Breast epithelium (tissue), 4 donors: Measurements from ENCODE around the gene ZNFX1. TPM values are rescaled to one million over a fixed set of nuclear protein-coding genes. Genes with fewer than 3 reads are reported as not detected.

ENCODE experiments used
- DNase-seq, 2 donors: peaks; one replicate each; pipeline ENCODE4 v3.0.0-alpha.2; 2019; ENCODE audit warnings: low spot score in 2 of 2
- H3K27ac ChIP-seq, 2 donors: fragments of 200-600 bp; sonication (generic) in 1 of 2; one replicate each; pipeline ENCODE4 v1.5.1; 2016 to 2019; ENCODE audit warnings: mild to moderate bottlenecking in 1 of 2
- H3K27me3 ChIP-seq, 2 donors: fragments of 200-600 bp; sonication (generic) in 1 of 2; one replicate each; pipeline versions ENCODE4 v1.5.1 to v1.6.0; 2017 to 2019; ENCODE audit warnings: control low read depth in 1 of 2, mild to moderate bottlenecking in 1 of 2
- H3K36me3 ChIP-seq: fragments of 200-600 bp; one replicate; pipeline ENCODE4 v1.5.1; 2019
- H3K4me1 ChIP-seq, 2 donors: fragments of 200-600 bp; sonication (generic); one replicate each; pipeline ENCODE4 v1.5.1; 2016 to 2019; ENCODE audit warnings: control low read depth in 1 of 2
- H3K4me3 ChIP-seq, 3 donors: fragments of 200-600 bp; sonication (generic); 1 replicate in 2 of 3; 2 replicates in 1 of 3; pipeline ENCODE4 v1.5.1; 2016 to 2019; ENCODE audit warnings: mild to moderate bottlenecking in 3 of 3, moderate library complexity in 2 of 3
- H3K9me3 ChIP-seq, 2 donors: fragments of 200-600 bp; sonication (generic) in 1 of 2; one replicate each; pipeline ENCODE4 v1.5.1; 2016 to 2019; ENCODE audit warnings: control low read depth in 1 of 2
- CTCF ChIP-seq, 3 donors: fragments of 450-650 bp; IDR thresholded peaks; one replicate each; pipeline ENCODE4 v1.5.1; 2016 to 2017; ENCODE audit warnings: antibody characterized with exemption in 3 of 3, mild to moderate bottlenecking in 3 of 3, moderate library complexity in 3 of 3
- POLR2A ChIP-seq: fragments of 450-650 bp; IDR thresholded peaks from one replicate; pipeline ENCODE4 v1.6.1; 2016; ENCODE audit warnings: antibody characterized with exemption, mild to moderate bottlenecking, moderate library complexity
- POLR2AphosphoS5 ChIP-seq, 3 donors: sonication (generic); formaldehyde crosslinking; IDR thresholded peaks; one replicate each; pipeline ENCODE4 v1.6.1; 2017; ENCODE audit warnings: antibody characterized with exemption in 3 of 3
- intact Hi-C: fragments of 100-400 bp; cut with DNase I; formaldehyde crosslinking; loops from one replicate; pipeline ENCODE4 v1.15.1; 2023; ENCODE audit warnings: low total_unique reads
- total RNA-seq, 3 donors: library from RNA; depleted of rRNA; stranded (reverse); fragments of >200 nt; gene quantifications; one replicate each; pipeline ENCODE4 v1.1.0, GENCODE V29; 2016

Gene ZNFX1
- total RNA-seq, 3 donors from 2014 or later: 36.3 to 42.1 (median 36.7) TPM

DNA sequence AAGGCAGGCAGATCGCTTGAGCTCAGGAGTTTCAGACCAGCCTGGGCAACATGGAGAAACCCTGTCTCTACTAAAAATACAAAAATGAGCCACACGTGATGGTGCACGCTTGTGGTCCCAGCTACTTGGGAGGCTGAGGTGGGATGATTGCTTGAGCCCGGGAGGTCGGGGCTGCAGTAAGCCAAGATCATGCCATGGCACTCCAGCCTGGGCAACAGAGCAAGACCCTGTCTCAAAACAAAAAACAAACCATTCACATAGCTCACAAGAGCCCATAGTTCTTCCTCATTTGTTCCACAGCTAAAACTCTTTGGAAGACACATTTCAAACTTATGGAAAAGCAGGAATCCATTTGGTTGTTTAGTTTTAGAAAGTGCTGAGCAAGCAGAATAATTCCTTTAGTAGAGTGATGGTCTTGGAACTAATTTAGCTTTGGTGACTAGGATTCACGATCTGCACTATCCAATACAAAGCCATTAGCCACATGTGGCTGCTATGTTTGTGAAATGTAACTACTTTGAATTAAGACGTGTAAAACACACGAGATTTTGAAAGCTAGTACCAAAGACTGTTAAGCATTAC lies 4.1 kb downstream of the ZNFX1 start:
- H3K27ac ChIP-seq: no peak overlapping the region
- H3K4me1 ChIP-seq: peaks cover 12 to 14% of the 10 kb centered on the region in 2 donors
- H3K4me3 ChIP-seq: no peak overlapping the region
- intact Hi-C loops: no loop called here
- no peaks in the 10 kb centered on the region for H3K27me3 ChIP-seq
- no peaks in the 10 kb centered on the region for H3K9me3 ChIP-seq
- no peaks in the 10 kb centered on the region for H3K36me3 ChIP-seq
- TF ChIP-seq POLR2A: no peak
- no peak for TF ChIP-seq POLR2AphosphoS5 (IDR thresholded peaks at IDR 0.05)
- no peak for TF ChIP-seq CTCF (IDR thresholded peaks at IDR 0.05)
- DNase-seq: no peak

- H3K27ac ChIP-seq: no peak overlapping the region
- H3K27me3 ChIP-seq: no peaks in the 10 kb centered on the region
- no peak for TF ChIP-seq CTCF (IDR thresholded peaks at IDR 0.05)
- no peak for TF ChIP-seq POLR2AphosphoS5 (IDR thresholded peaks at IDR 0.05)
- no peak for TF ChIP-seq POLR2A
- no peak overlapping the region for H3K4me3 ChIP-seq
- peaks cover 12 to 14% of the 10 kb centered on the region in 2 donors for H3K4me1 ChIP-seq
- no peaks in the 10 kb centered on the region for H3K36me3 ChIP-seq
- intact Hi-C loops: no loop called here
- H3K9me3 ChIP-seq: no peaks in the 10 kb centered on the region
- DNase-seq: no peak
Measured at GRCh38 chr20:49272654-49273053, 5.2 kb downstream of the ZNFX1 start.

GRCh38 chr20:49270736-49271135 lies 7.1 kb downstream of the ZNFX1 start:
- Histone ChIP-seq H3K27me3 (no peaks in the 10 kb centered on the region), H3K27ac (no peak overlapping the region), H3K9me3 (no peaks in the 10 kb centered on the region), H3K4me1 (peaks cover 5 to 6% of the 10 kb centered on the region in 2 donors), H3K36me3 (no peaks in the 10 kb centered on the region), H3K4me3 (peak overlapping the region in 1 of 3 donors; percentile 47)
- TF ChIP-seq POLR2AphosphoS5 (IDR thresholded peaks at IDR 0.05) (no peak), CTCF (IDR thresholded peaks at IDR 0.05) (no peak), POLR2A (no peak)
- intact Hi-C loops: no loop called here
- no peak for DNase-seq

- intact Hi-C loops: no loop called here
- TF ChIP-seq POLR2A (no peak), POLR2AphosphoS5 (IDR thresholded peaks at IDR 0.05) (no peak), CTCF (IDR thresholded peaks at IDR 0.05) (no peak)
- Histone ChIP-seq H3K9me3 (no peaks in the 10 kb centered on the region), H3K4me1 (peaks cover 0 to under 1% of the 10 kb centered on the region in 2 donors), H3K27me3 (no peaks in the 10 kb centered on the region), H3K27ac (peak overlapping the region in 1 of 2 donors; percentile 13), H3K36me3 (no peaks in the 10 kb centered on the region), H3K4me3 (peak overlapping the region in 1 of 3 donors; percentile 47)
- DNase-seq: no peak
Measured at GRCh38 chr20:49270177-49270576, 7.7 kb downstream of the ZNFX1 start.

- DNase-seq: no peak
- intact Hi-C loops: no loop called here
- H3K4me3 ChIP-seq: peak overlapping the region in 1 of 3 donors; percentile 13
- no peaks in the 10 kb centered on the region for H3K27me3 ChIP-seq
- H3K9me3 ChIP-seq: no peaks in the 10 kb centered on the region
- H3K4me1 ChIP-seq: no peaks in the 10 kb centered on the region
- H3K27ac ChIP-seq: no peak overlapping the region
- no peaks in the 10 kb centered on the region for H3K36me3 ChIP-seq
- TF ChIP-seq POLR2AphosphoS5 (IDR thresholded peaks at IDR 0.05): no peak
- no peak for TF ChIP-seq POLR2A
- TF ChIP-seq CTCF (IDR thresholded peaks at IDR 0.05): no peak
Measured at GRCh38 chr20:49268600-49269365, 9.1 kb downstream of the ZNFX1 start.
